Endothelial cell of umbilical vein (primary cell): Measurements from ENCODE around the gene OTX2. TPM values are rescaled to one million over a fixed set of nuclear protein-coding genes. Genes with fewer than 3 reads are reported as not detected.

Experiments
- BruUV-seq: library from RNA; stranded (reverse); fragments of 400-500 nt; replicated peaks from 2 replicates; lab custom pipeline; 2021; lab: Mats Ljungman, UMichigan
- CTCF ChIA-PET: fragments of 300-600, 350-600 bp; sonication (Branson Sonifier 250); formaldehyde crosslinking; loops from one replicate; lab custom pipeline; 2021; ENCODE audit warnings: antibody characterized with exemption, inconsistent platforms; lab: Charles Lee
- POLR2A ChIA-PET: fragments of 300-600, 350-600 bp; sonication (Branson Sonifier 250); formaldehyde crosslinking; loops from one replicate; lab custom pipeline; 2021; ENCODE audit warnings: antibody characterized with exemption, inconsistent platforms; lab: Charles Lee
- DNase-seq: peaks from one replicate; pipeline ENCODE4 v3.0.0-alpha.2; 2011; ENCODE audit warnings: low read depth, low spot score
- FAIRE-seq: peaks from 2 replicates; lab custom pipeline; 2011; peaks lifted over from hg19 to GRCh38; lab: Jason Lieb, UNC
- H2AFZ ChIP-seq: 2 replicates; pipeline ENCODE4 v1.6.0; 2012; ENCODE audit warnings: low read depth, low read length, control low read depth, inconsistent platforms
- H3K27ac ChIP-seq: 2 replicates; pipeline ENCODE4 v1.5.1; 2011; ENCODE audit warnings: low read depth, mild to moderate bottlenecking, control low read depth, low read length, moderate library complexity; ENCODE audit not compliant: insufficient read depth
- H3K27me3 ChIP-seq, 2 experiments: 2 replicates each; pipeline versions ENCODE4 v1.6.0 to v1.6.1; 2011; ENCODE audit warnings: low read length in 2 of 2, mixed read lengths in 1 of 2; ENCODE audit not compliant: control insufficient read depth in 2 of 2, insufficient read depth in 2 of 2
- H3K36me3 ChIP-seq, 2 experiments: 2 replicates in 1 of 2; 3 replicates in 1 of 2; pipeline ENCODE4 v1.5.1; 2011; ENCODE audit warnings: low read length in 2 of 2, mild to moderate bottlenecking in 1 of 2, moderate library complexity in 1 of 2; ENCODE audit not compliant: control insufficient read depth in 2 of 2, insufficient read depth in 2 of 2; ENCODE audit errors: extremely low read depth in 1 of 2
- H3K4me1 ChIP-seq: 3 replicates; pipeline ENCODE4 v1.5.1; 2011; ENCODE audit warnings: mild to moderate bottlenecking, low read length; ENCODE audit not compliant: control insufficient read depth, insufficient read depth; ENCODE audit errors: extremely low read depth
- H3K4me2 ChIP-seq: 2 replicates; pipeline ENCODE4 v1.6.1; 2011; ENCODE audit warnings: low read length, control low read depth, mixed read lengths; ENCODE audit not compliant: insufficient read depth
- H3K4me3 ChIP-seq, 3 experiments: fragments of 200-600 bp in 1 of 3; sonication (generic), shearing (Covaris generic) in 1 of 3; replicated peaks in 1 of 3; 2 replicates each; pipeline ENCODE4 v1.5.1; 2011 to 2016; ENCODE audit warnings: control low read depth in 3 of 3, low read length in 3 of 3, mild to moderate bottlenecking in 2 of 3, inconsistent platforms in 1 of 3, low read depth in 1 of 3, moderate library complexity in 1 of 3; ENCODE audit not compliant: insufficient read depth in 1 of 3
- H3K79me2 ChIP-seq: 2 replicates; pipeline ENCODE4 v1.6.0; 2012; ENCODE audit warnings: low read length, inconsistent platforms; ENCODE audit not compliant: control insufficient read depth, insufficient read depth
- H3K9ac ChIP-seq: replicated peaks from 2 replicates; pipeline ENCODE3; 2011; ENCODE audit warnings: low read length, control low read depth; ENCODE audit not compliant: insufficient read depth; ENCODE audit errors: extremely low read depth
- H3K9me1 ChIP-seq: replicated peaks from 3 replicates; pipeline ENCODE4 v1.6.0; 2011; ENCODE audit warnings: mild to moderate bottlenecking, low read length; ENCODE audit not compliant: control insufficient read depth, insufficient read depth; ENCODE audit errors: extremely low read depth
- H3K9me3 ChIP-seq: replicated peaks from 2 replicates; pipeline ENCODE4 v1.5.1; 2012; ENCODE audit warnings: low read length, inconsistent platforms; ENCODE audit not compliant: control insufficient read depth, insufficient read depth
- H4K20me1 ChIP-seq: replicated peaks from 2 replicates; pipeline ENCODE3; 2011; ENCODE audit warnings: mild to moderate bottlenecking, low read length; ENCODE audit not compliant: control insufficient read depth, insufficient read depth; ENCODE audit errors: extremely low read depth
- EZH2 ChIP-seq: IDR thresholded peaks from 2 replicates; pipeline ENCODE4 v1.6.1; 2012; ENCODE audit warnings: borderline replicate concordance, low read depth, mild to moderate bottlenecking, moderate library complexity, low read length, inconsistent platforms; ENCODE audit not compliant: severe bottlenecking
- FOS ChIP-seq: IDR thresholded peaks from 2 replicates; pipeline ENCODE4 v1.6.1; 2011; ENCODE audit warnings: mild to moderate bottlenecking, low read length, moderate library complexity, borderline replicate concordance; ENCODE audit not compliant: insufficient read depth
- GATA2 ChIP-seq: IDR thresholded peaks from 2 replicates; pipeline ENCODE4 v1.7.0; 2011; ENCODE audit warnings: low read depth, mild to moderate bottlenecking, moderate library complexity, mixed read lengths, low read length; ENCODE audit not compliant: insufficient read length, insufficient read depth
- JUN ChIP-seq: IDR thresholded peaks from 2 replicates; pipeline ENCODE4 v1.6.1; 2011; ENCODE audit warnings: borderline replicate concordance, low read depth; ENCODE audit not compliant: insufficient read length, insufficient read depth
- MYC ChIP-seq: IDR thresholded peaks from one replicate; pipeline ENCODE4 v1.6.1; 2011; ENCODE audit warnings: mild to moderate bottlenecking, low read depth, low read length
- POLR2A ChIP-seq: IDR thresholded peaks from 2 replicates; pipeline ENCODE4 v1.6.1; 2012; ENCODE audit warnings: low read depth, mild to moderate bottlenecking, control low read depth, low read length
- POLR2AphosphoS5 ChIP-seq: IDR thresholded peaks from 2 replicates; pipeline ENCODE4 v1.6.1; 2012; ENCODE audit warnings: low read depth, mild to moderate bottlenecking, control low read depth, low read length, moderate library complexity; ENCODE audit not compliant: insufficient read depth
- dilution Hi-C: fragments of 300-500 bp; cut with MboI; formaldehyde crosslinking; loops from one replicate; pipeline ENCODE4 v1.15.0; 2019; ENCODE audit warnings: low sequenced_read_pairs; ENCODE audit not compliant: extremely low pct_ligation_motif_present
- intact Hi-C: fragments of 100-400 bp; cut with micrococcal nuclease; formaldehyde crosslinking; loops from one replicate; pipeline ENCODE4 v1.10.0; 2022
- polyA plus RNA-seq, 4 experiments: library from polyadenylated mRNA; depleted of rRNA in 3 of 4; stranded (reverse) in 3 of 4; unstranded in 1 of 4; fragments of >200 nt; gene quantifications; 2 replicates each; pipeline versions ENCODE4 v1.2.1 to v1.2.3, GENCODE V29; 2011 to 2012; ENCODE audit warnings: missing spikeins in 1 of 4
- total RNA-seq: library from RNA; stranded (reverse); gene quantifications from 2 replicates; pipeline ENCODE4 v1.2.3, GENCODE V29; 2021
- TF ChIP-seq, protein P1 (sequence below): IDR thresholded peaks from 2 replicates; pipeline ENCODE4 v1.6.1; 2011; ENCODE audit not compliant: insufficient read depth, insufficient read length
- TF ChIP-seq, protein P2 (sequence below), 2 donors: IDR thresholded peaks; 1 replicate in 1 of 2; 2 replicates in 1 of 2; pipeline ENCODE4 v1.5.1; 2011; ENCODE audit warnings: low read length in 2 of 2, mild to moderate bottlenecking in 2 of 2, moderate library complexity in 2 of 2, control low read depth in 1 of 2, inconsistent platforms in 1 of 2, low read depth in 1 of 2; ENCODE audit not compliant: insufficient read depth in 1 of 2; ENCODE audit errors: extremely low read depth in 1 of 2

OTX2 gene
- total and polyA plus RNA-seq, 2 donors (not counting 3 experiments of a cell fraction or from before 2014, with no cell fraction given): not detected

DNA sequence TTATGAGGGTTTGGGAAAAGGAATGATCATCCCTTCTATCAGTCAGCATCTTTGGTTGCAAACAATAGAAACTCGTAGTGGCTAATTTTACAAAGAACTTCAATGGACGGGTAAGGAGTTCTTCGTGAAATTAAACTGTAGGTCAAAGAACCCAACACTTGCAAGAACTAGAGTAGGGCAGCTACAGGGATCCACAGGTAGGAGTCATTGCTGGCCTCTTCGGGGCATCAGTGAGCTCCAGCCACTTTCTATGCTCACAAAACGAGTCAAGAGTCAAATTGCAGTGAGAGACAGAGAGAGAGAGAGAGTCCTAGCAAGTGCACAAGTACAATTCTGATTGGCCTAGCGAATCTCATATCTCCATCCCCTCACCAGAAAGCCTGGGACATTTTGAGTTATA is 29.9 kb upstream of the OTX2 start:
- Histone ChIP-seq H3K9me3 (no peaks in the 10 kb centered on the region), H3K79me2 (no peaks in the 10 kb centered on the region), H2AFZ (no peak overlapping the region), H3K27me3 (no peaks in the 10 kb centered on the region), H3K9me1 (no peaks in the 10 kb centered on the region), H3K4me3 (no peak overlapping the region), H3K4me2 (no peak overlapping the region), H3K36me3 (no peaks in the 10 kb centered on the region), H3K4me1 (no peaks in the 10 kb centered on the region), H3K27ac (no peak overlapping the region), H3K9ac (no peak overlapping the region), H4K20me1 (no peaks in the 10 kb centered on the region)
- CTCF ChIA-PET: no interaction called here
- intact Hi-C loops: no loop called here
- TF ChIP-seq MYC (no peak), POLR2AphosphoS5 (no peak), FOS (no peak), JUN (no peak), POLR2A (no peak), EZH2 (no peak), GATA2 (no peak)
- TF ChIP-seq, protein P1, sequence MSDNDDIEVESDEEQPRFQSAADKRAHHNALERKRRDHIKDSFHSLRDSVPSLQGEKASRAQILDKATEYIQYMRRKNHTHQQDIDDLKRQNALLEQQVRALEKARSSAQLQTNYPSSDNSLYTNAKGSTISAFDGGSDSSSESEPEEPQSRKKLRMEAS: no peak
- TF ChIP-seq, protein P2, sequence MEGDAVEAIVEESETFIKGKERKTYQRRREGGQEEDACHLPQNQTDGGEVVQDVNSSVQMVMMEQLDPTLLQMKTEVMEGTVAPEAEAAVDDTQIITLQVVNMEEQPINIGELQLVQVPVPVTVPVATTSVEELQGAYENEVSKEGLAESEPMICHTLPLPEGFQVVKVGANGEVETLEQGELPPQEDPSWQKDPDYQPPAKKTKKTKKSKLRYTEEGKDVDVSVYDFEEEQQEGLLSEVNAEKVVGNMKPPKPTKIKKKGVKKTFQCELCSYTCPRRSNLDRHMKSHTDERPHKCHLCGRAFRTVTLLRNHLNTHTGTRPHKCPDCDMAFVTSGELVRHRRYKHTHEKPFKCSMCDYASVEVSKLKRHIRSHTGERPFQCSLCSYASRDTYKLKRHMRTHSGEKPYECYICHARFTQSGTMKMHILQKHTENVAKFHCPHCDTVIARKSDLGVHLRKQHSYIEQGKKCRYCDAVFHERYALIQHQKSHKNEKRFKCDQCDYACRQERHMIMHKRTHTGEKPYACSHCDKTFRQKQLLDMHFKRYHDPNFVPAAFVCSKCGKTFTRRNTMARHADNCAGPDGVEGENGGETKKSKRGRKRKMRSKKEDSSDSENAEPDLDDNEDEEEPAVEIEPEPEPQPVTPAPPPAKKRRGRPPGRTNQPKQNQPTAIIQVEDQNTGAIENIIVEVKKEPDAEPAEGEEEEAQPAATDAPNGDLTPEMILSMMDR (IDR thresholded peaks at IDR 0.05; ENCODE audit: extremely low read depth in 1 of 2, insufficient read depth in 1 of 2, low read depth in 1 of 2, low read length in 2 of 2): no peak
- FAIRE-seq: no peak
- POLR2A ChIA-PET: no interaction called here
- dilution Hi-C loops: no loop called here
- no TSS peak for BruUV-seq
- no peak for DNase-seq
